ENCODE data around the gene GRID1.

GRID1 gene

GRCh38 chr10:85597006-85597405 is 769.6 kb downstream of the GRID1 start:
- no peak for TF ChIP-seq GATA2 (IDR thresholded peaks at IDR 0.05; ENCODE audit: low read depth, low read length)
- no peak for TF ChIP-seq GATA3 (IDR thresholded peaks at IDR 0.05; ENCODE audit: low read depth, low read length)

- TF ChIP-seq GATA3 (IDR thresholded peaks at IDR 0.05; ENCODE audit: low read depth, low read length) (no peak), GATA2 (IDR thresholded peaks at IDR 0.05; ENCODE audit: low read depth, low read length) (no peak)
These were observed 770.2 kb downstream of the GRID1 start for GRCh38 chr10:85596389-85596788.

GRCh38 chr10:85594239-85594638 is 772.4 kb downstream of the GRID1 start:
- TF ChIP-seq GATA2 (IDR thresholded peaks at IDR 0.05; ENCODE audit: low read depth, low read length) = no peak
- TF ChIP-seq GATA3 (IDR thresholded peaks at IDR 0.05; ENCODE audit: low read depth, low read length) = no peak

GRCh38 chr10:85593226-85593772 is 773.3 kb downstream of the GRID1 start:
- TF ChIP-seq GATA3 (IDR thresholded peaks at IDR 0.05; ENCODE audit: low read depth, low read length) = no peak
- no peak for TF ChIP-seq GATA2 (IDR thresholded peaks at IDR 0.05; ENCODE audit: low read depth, low read length)

GRCh38 chr10:85581371-85581770 is 785.2 kb downstream of the GRID1 start:
- TF ChIP-seq GATA2 (IDR thresholded peaks at IDR 0.05; ENCODE audit: low read depth, low read length) = no peak
- TF ChIP-seq GATA3 (IDR thresholded peaks at IDR 0.05; ENCODE audit: low read depth, low read length) = no peak

- no peak for TF ChIP-seq GATA3 (IDR thresholded peaks at IDR 0.05; ENCODE audit: low read depth, low read length)
- TF ChIP-seq GATA2 (IDR thresholded peaks at IDR 0.05; ENCODE audit: low read depth, low read length) = no peak
These were observed 786.0 kb downstream of the GRID1 start for GRCh38 chr10:85580585-85580984.

GRCh38 chr10:85578860-85579259 is 787.7 kb downstream of the GRID1 start:
- TF ChIP-seq GATA2 (IDR thresholded peaks at IDR 0.05; ENCODE audit: low read depth, low read length) = no peak
- TF ChIP-seq GATA3 (IDR thresholded peaks at IDR 0.05; ENCODE audit: low read depth, low read length) = no peak

GRCh38 chr10:85575441-85575840 is 791.2 kb downstream of the GRID1 start:
- no peak for TF ChIP-seq GATA2 (IDR thresholded peaks at IDR 0.05; ENCODE audit: low read depth, low read length)
- TF ChIP-seq GATA3 (IDR thresholded peaks at IDR 0.05; ENCODE audit: low read depth, low read length) = no peak

GRCh38 chr10:85570871-85571270 is 795.7 kb downstream of the GRID1 start:
- TF ChIP-seq GATA3 (IDR thresholded peaks at IDR 0.05; ENCODE audit: low read depth, low read length) = no peak
- no peak for TF ChIP-seq GATA2 (IDR thresholded peaks at IDR 0.05; ENCODE audit: low read depth, low read length)

GRCh38 chr10:85565381-85565780 is 801.2 kb downstream of the GRID1 start:
- TF ChIP-seq GATA2 (IDR thresholded peaks at IDR 0.05; ENCODE audit: low read depth, low read length) (no peak), GATA3 (IDR thresholded peaks at IDR 0.05; ENCODE audit: low read depth, low read length) (no peak)

GRCh38 chr10:85558533-85558932 is 808.1 kb downstream of the GRID1 start:
- TF ChIP-seq GATA3 (IDR thresholded peaks at IDR 0.05; ENCODE audit: low read depth, low read length) (no peak), GATA2 (IDR thresholded peaks at IDR 0.05; ENCODE audit: low read depth, low read length) (no peak)

- TF ChIP-seq GATA3 (IDR thresholded peaks at IDR 0.05; ENCODE audit: low read depth, low read length) (no peak), GATA2 (IDR thresholded peaks at IDR 0.05; ENCODE audit: low read depth, low read length) (no peak)
These were observed 808.9 kb downstream of the GRID1 start for GRCh38 chr10:85557706-85558105.

GRCh38 chr10:85557077-85557476 is 809.5 kb downstream of the GRID1 start:
- TF ChIP-seq GATA2 (IDR thresholded peaks at IDR 0.05; ENCODE audit: low read depth, low read length) (no peak), GATA3 (IDR thresholded peaks at IDR 0.05; ENCODE audit: low read depth, low read length) (no peak)

All from SH-SY5Y (cell line).